HepG2 (cell line): Measurements from ENCODE around the gene ITK. TPM values are rescaled to one million over a fixed set of nuclear protein-coding genes. Genes with fewer than 3 reads are reported as not detected.

Experiments used
- ATAD3A ChIP-seq: sonication (generic); formaldehyde crosslinking; IDR thresholded peaks from 2 replicates; pipeline ENCODE4 v1.4.0; 2020; ENCODE audit warnings: missing genetic modification reagents
- BRF2 ChIP-seq: sonication (generic); formaldehyde crosslinking; IDR thresholded peaks from 2 replicates; pipeline ENCODE4 v1.8.1; 2022; ENCODE audit warnings: mild to moderate bottlenecking, missing genetic modification reagents
- CBX1 ChIP-seq: IDR thresholded peaks from one replicate; pipeline ENCODE4 v1.6.1; 2016; ENCODE audit warnings: antibody characterized with exemption, low read depth
- CHD4 ChIP-seq: fragments of 200-600 bp; sonication (generic); IDR thresholded peaks from 2 replicates; pipeline ENCODE4 v1.7.0; 2017; ENCODE audit warnings: mild to moderate bottlenecking, low read length, borderline replicate concordance
- ESRRA ChIP-seq: sonication (generic); formaldehyde crosslinking; IDR thresholded peaks from 2 replicates; pipeline ENCODE4 v1.5.1; 2020; ENCODE audit warnings: mild to moderate bottlenecking, low read depth, missing genetic modification reagents
- FOXM1 ChIP-seq: sonication (generic); formaldehyde crosslinking; IDR thresholded peaks from 2 replicates; pipeline ENCODE4 v1.5.0; 2020; ENCODE audit warnings: missing genetic modification reagents
- PAXIP1 ChIP-seq: sonication (generic); formaldehyde crosslinking; conservative IDR thresholded peaks from 2 replicates; pipeline ENCODE4 v1.4.0; 2020; ENCODE audit warnings: mild to moderate bottlenecking, missing genetic modification reagents, moderate library complexity
- PHF20 ChIP-seq: sonication (generic); formaldehyde crosslinking; IDR thresholded peaks from 2 replicates; pipeline ENCODE4 v1.5.0; 2020; ENCODE audit warnings: mild to moderate bottlenecking, missing genetic modification reagents
- PREB ChIP-seq: sonication (generic); formaldehyde crosslinking; IDR thresholded peaks from 2 replicates; pipeline ENCODE4 v1.4.0; 2020; ENCODE audit warnings: missing genetic modification reagents
- RXRA ChIP-seq: sonication (generic); formaldehyde crosslinking; IDR thresholded peaks from 2 replicates; pipeline ENCODE4 v1.5.1; 2020; ENCODE audit warnings: missing genetic modification reagents
- SIX4 ChIP-seq: sonication (generic); formaldehyde crosslinking; IDR thresholded peaks from 2 replicates; pipeline ENCODE4 v1.4.0; 2020; ENCODE audit warnings: missing genetic modification reagents
- TFDP2 ChIP-seq: sonication (generic); formaldehyde crosslinking; IDR thresholded peaks from 2 replicates; pipeline ENCODE4 v1.4.0; 2020; ENCODE audit warnings: missing genetic modification reagents
- TRIM22 ChIP-seq: fragments of 450-650 bp; IDR thresholded peaks from 2 replicates; pipeline ENCODE4 v1.6.1; 2017
- ZIK1 ChIP-seq: sonication (generic); formaldehyde crosslinking; IDR thresholded peaks from 2 replicates; pipeline ENCODE4 v1.5.0; 2020; ENCODE audit warnings: mild to moderate bottlenecking, low read depth, missing genetic modification reagents, borderline replicate concordance
- ZMAT3 ChIP-seq: sonication (generic); formaldehyde crosslinking; conservative IDR thresholded peaks from 2 replicates; pipeline ENCODE4 v1.7.0; 2021; ENCODE audit warnings: missing genetic modification reagents
- ZNF101 ChIP-seq: sonication (generic); formaldehyde crosslinking; IDR thresholded peaks from 2 replicates; pipeline ENCODE4 v1.4.0; 2020; ENCODE audit warnings: mild to moderate bottlenecking, low read depth, missing genetic modification reagents, borderline replicate concordance
- ZNF225 ChIP-seq: sonication (generic); formaldehyde crosslinking; IDR thresholded peaks from 2 replicates; pipeline ENCODE4 v1.4.0; 2020; ENCODE audit warnings: mild to moderate bottlenecking, missing genetic modification reagents
- ZNF33A ChIP-seq: sonication (generic); formaldehyde crosslinking; IDR thresholded peaks from 2 replicates; pipeline ENCODE4 v1.5.1; 2020; ENCODE audit warnings: missing genetic modification reagents, mild to moderate bottlenecking, moderate library complexity, borderline replicate concordance
- ZNF570 ChIP-seq: sonication (generic); formaldehyde crosslinking; IDR thresholded peaks from 2 replicates; pipeline ENCODE4 v1.4.0; 2020; ENCODE audit warnings: mild to moderate bottlenecking, missing genetic modification reagents, borderline replicate concordance
- ZNF713 ChIP-seq: sonication (generic); formaldehyde crosslinking; IDR thresholded peaks from 2 replicates; pipeline ENCODE4 v1.4.0; 2020; ENCODE audit warnings: mild to moderate bottlenecking, missing genetic modification reagents
- polyA plus RNA-seq, 8 experiments: library from polyadenylated mRNA; depleted of rRNA in 3 of 8; stranded (reverse) in 7 of 8; unstranded in 1 of 8; fragments of >200 nt; fragmentation: Illumina TruSeq in 4 of 8; extraction: Trizol in 4 of 8; gene quantifications; 2 replicates each; pipeline versions ENCODE4 v1.2.1 to v1.2.3, GENCODE V29; 2011 to 2016; ENCODE audit warnings: low read depth in 4 of 8, missing spikeins in 1 of 8, mixed read lengths in 1 of 8; ENCODE audit not compliant: insufficient read depth in 1 of 8
- total RNA-seq, 5 experiments: library from RNA; depleted of rRNA; stranded (reverse); fragments of >200 nt; fragmentation: Illumina TruSeq; extraction: Trizol; gene quantifications; 2 replicates each; pipeline ENCODE4 v1.2.3, GENCODE V29; 2016; ENCODE audit warnings: low read depth in 1 of 5
- TF ChIP-seq, protein P1 (sequence below): sonication (generic); formaldehyde crosslinking; IDR thresholded peaks from 2 replicates; pipeline ENCODE4 v1.4.0; 2020; ENCODE audit warnings: mild to moderate bottlenecking, missing genetic modification reagents

The ITK gene
- total and polyA plus RNA-seq, 2 of the 13 experiments (the other 11 are each of a cell fraction or from before 2014, with no cell fraction given): 0.01 TPM; not detected in 1

DNA sequence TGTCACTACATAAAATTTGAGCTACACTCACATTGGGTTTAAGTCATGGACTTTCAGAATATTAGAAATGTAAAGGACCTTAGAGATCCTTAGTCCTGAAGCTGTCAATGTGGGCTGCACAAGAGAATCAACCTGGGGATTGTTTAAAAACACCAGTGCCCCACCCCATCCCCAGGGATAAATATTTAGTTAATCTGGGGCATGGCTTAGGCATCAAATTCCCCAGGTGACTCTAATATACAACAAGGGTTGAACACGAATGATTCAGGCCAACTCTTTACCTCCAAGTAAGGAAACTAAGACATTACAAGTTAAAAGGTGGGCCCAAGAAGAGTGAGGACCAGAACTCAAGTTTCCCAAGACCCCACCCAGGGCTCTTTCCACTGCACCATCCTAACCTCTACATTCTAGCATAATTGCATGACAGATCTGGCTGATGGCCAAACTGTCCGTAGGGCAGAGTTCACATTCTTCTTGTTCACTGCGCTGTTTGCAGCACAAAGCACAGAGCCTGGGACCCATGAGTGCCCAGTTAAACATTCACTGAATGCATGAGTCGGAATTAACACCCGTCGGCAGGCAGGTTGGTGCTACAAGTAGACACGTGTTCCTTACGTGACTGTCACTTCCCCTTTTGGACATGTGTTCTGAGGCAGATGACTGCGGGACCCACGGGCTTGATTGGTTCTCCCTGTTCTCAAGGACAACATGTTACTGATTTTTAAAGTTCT is 110.5 kb downstream of the ITK start (continued):
- TF ChIP-seq ZNF713 (CRISPR knock-in tag): no peak
- no peak for TF ChIP-seq TRIM22
- peak; percentile 67; the same call in 1 of the 2 replicates for TF ChIP-seq ESRRA (CRISPR knock-in tag)
- TF ChIP-seq CHD4: peak; percentile 82; the same call in 1 of the 2 replicates
- peak; percentile 91 for TF ChIP-seq BRF2 (CRISPR knock-in tag)
- no peak for TF ChIP-seq CBX1
- TF ChIP-seq ZNF570: peak; percentile 31; the same call in 1 of the 2 replicates
- peak; percentile 88 for TF ChIP-seq TFDP2 (CRISPR knock-in tag)
- TF ChIP-seq, protein P1, sequence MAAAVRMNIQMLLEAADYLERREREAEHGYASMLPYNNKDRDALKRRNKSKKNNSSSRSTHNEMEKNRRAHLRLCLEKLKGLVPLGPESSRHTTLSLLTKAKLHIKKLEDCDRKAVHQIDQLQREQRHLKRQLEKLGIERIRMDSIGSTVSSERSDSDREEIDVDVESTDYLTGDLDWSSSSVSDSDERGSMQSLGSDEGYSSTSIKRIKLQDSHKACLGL: peak; percentile 83
- TF ChIP-seq ZIK1: peak; percentile 65; the same call in 1 of the 2 replicates
- TF ChIP-seq SIX4 (CRISPR knock-in tag): peak; percentile 73
- peak; percentile 84 for TF ChIP-seq ZMAT3 (CRISPR knock-in tag)
- TF ChIP-seq ATAD3A (CRISPR knock-in tag): no peak
- peak; percentile 54 for TF ChIP-seq PHF20 (CRISPR knock-in tag)
- no peak for TF ChIP-seq ZNF33A (CRISPR knock-in tag)
- no peak; the same call in 1 of the 2 replicates for TF ChIP-seq ZNF225 (CRISPR knock-in tag)
- peak; percentile 97 for TF ChIP-seq PAXIP1
- TF ChIP-seq RXRA (CRISPR knock-in tag): peak; percentile 85
- TF ChIP-seq FOXM1 (CRISPR knock-in tag): no peak
- no peak; the same call in 1 of the 2 replicates for TF ChIP-seq ZNF101 (CRISPR knock-in tag)
- no peak for TF ChIP-seq PREB (CRISPR knock-in tag)
